ENCODE measurements around the gene TTC39C.
"Not testable (repeated sequence)": the region's sequence is repeated elsewhere in the genome, so short reads cannot be mapped to it uniquely, and the experiment has no call there.

Gene TTC39C

DNA sequence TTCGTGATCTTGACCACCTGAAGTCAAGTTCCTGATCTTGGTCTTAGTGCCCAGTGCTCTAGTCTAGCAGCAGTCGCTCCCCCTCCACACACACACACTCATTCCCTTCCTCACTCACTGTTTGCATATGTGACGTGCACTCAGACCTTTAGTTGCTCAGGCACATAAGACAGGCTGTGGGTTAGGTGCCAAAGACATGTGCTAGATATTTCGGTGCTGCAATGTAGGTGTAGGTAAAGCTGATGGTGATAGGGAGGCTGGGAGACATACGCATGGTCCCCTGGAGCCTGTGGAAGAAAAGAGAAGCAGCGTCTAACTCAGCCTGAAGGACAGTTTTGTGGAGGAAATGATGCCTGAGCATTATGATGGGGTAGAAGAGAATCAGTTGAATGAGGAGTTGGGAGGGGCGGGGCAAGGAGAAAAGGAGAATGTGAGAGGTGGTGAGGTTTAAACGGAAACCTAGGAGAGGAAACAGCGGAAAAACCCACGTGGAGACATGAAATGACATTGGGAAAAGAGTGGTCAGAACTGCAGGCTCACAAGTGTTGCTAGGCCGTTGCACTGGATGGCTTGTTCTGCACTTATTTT is 3.8 kb downstream of the TTC39C start:
- DNase-seq (ENCODE audit: low read depth in 2 of 2) = no peak

- peak in 1 of 2 donors; percentile 41 for DNase-seq (ENCODE audit: low read depth in 2 of 2)
Measured at GRCh38 chr18:24019641-24020331, 5.2 kb downstream of the TTC39C start.

- DNase-seq (ENCODE audit: low read depth in 2 of 2) = no peak
Measured at GRCh38 chr18:24021505-24021904, 7.0 kb downstream of the TTC39C start.

DNA sequence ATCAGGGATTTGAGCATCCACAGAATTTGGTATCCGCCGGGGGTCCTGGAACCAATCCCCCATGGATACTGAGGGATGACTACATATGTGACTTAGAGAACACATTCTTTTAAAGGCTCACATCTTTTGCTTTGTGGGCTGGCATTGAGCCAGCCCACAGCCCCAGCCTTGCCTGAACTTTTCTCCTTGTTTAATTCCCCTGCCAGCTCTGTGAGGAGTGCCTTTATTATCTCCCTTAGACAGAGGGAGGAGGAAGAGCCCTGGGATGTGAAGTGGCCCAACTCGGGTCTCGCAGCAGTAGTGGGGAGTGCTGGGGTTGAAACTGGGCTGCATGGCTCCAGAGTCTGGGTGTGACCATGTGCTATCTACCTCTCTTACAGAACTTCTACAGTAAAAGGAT is 7.6 kb downstream of the TTC39C start:
- DNase-seq (ENCODE audit: low read depth in 2 of 2) = no peak

- no peak for DNase-seq (ENCODE audit: low read depth in 2 of 2)
Measured at GRCh38 chr18:24023185-24023814, 8.7 kb downstream of the TTC39C start.

GRCh38 chr18:24024425-24024824 is 9.9 kb downstream of the TTC39C start:
- no peak for DNase-seq (ENCODE audit: low read depth in 2 of 2)

- DNase-seq (ENCODE audit: low read depth in 2 of 2) = no peak
Measured at GRCh38 chr18:24026457-24026856, 11.9 kb downstream of the TTC39C start.

GRCh38 chr18:24027156-24027827 is 12.7 kb downstream of the TTC39C start:
- no peak for DNase-seq (ENCODE audit: low read depth in 2 of 2)

DNA sequence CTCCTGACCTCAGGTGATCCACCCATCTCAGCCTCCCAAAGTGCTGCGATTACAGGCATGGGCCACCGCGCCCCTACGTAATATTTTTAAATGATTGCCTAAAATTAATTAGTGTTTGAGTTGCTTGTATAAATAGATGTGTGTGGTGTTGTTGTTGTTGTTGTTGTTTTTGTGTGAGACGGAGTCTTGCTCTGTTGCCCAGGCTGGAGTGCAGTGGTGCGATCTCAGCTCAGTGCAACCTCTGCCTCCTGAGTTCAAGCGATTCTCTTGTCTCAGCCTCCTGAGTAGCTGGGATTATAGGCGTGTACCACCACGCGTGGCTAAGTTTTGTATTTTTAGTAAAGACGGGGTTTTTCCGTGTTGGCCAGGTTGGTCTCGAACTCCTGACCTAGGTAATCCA is 14.4 kb downstream of the TTC39C start:
- not testable (repeated sequence) for DNase-seq (ENCODE audit: low read depth in 2 of 2)

DNA sequence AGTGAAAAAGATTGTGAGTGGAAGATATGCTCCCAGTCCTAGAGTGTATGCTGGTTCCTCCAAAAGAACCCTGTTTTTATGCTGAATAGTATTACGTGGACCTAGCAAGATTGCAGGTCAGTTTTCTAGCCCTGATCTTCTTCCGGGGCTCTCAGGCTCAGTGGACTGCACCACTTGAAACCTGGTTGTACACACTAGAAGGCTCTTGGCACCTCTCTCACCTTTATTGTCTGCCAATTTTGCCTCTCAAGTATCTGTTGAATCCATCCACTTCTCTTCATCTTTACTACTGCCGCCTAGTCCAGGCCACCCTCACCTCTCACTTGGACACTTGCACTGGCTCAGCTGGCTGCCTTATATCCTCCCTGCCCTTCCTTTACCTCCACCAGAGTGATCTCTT is 16.8 kb downstream of the TTC39C start:
- no peak for DNase-seq (ENCODE audit: low read depth in 2 of 2)

DNA sequence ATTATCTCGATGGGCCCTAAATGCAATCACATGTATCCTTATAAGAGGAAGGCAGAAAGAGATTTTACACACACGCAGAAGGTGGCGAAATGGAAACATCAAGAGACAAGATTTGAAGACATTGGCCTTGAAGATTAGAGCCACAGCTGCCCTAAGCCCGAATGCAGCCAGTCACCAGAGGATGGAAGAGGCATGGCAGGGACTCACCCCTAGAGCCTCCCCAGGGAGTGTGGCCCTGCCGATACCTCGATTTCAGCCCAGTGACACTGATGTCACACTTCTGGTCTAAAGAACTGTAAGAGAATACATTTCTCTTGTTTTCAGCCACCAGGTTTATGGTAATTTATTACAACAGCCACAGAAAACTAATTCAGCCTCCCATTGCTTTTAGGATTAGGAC is 17.4 kb downstream of the TTC39C start:
- DNase-seq (ENCODE audit: low read depth in 2 of 2) = no peak

- DNase-seq (ENCODE audit: low read depth in 2 of 2) = no peak
Measured at GRCh38 chr18:24033641-24034412, 19.3 kb downstream of the TTC39C start.

DNA sequence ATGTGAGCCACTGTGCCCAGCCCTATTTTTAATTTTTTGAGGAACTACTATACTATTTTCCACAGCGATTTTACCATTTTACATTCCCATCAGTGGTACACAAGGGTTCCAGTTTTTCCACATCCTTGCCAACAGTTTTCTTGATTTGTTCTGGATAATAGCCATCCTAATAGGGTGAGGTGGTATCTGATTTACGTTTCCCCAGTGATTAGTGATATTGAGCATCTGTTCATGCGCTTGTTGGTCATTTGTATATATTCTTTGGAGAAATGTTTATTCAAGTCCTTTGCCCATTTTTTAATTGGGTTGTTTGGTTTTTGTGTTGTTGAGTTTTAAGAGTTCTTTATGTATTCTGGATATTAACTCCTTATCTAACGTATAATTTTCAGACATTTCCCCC is 20.8 kb downstream of the TTC39C start:
- no peak for DNase-seq (ENCODE audit: low read depth in 2 of 2)

DNA sequence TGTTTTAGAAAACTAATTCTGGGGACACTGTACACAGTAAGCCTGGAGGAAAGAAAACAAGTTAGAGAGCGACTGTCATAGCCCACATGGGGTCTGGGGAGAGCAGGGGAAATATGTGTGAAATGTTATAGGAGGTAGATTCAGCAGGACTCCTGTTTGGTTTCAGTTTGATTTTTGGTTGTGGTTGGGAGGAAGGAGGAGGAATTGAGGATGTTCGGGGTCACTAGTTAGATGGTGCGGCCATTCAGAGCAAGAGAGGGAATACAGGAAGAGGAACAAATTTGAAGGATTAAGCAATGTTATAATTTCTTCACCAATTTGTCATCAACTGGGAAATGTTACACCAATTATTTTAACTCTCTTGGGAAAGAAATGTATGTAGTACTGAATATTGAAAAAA is 25.1 kb downstream of the TTC39C start:
- no peak for DNase-seq (ENCODE audit: low read depth in 2 of 2)

DNA sequence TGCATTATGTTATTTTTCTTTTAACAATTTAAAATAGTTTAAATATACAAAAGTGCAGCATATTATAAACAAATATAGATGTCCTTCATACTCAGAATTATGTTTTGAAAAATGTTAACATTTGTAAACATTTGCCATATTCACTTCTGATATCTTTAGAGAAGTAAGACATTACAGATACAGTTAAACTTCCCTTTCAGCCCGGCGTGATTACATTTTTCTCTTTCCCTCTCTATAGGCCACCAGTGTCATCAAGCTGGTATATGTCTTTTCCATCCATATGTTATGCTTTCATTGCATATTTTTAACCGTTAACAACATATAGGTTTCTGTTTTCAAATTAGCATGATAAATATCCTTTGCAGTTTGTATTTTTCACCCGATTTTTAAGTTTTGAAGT is 27.1 kb downstream of the TTC39C start:
- no peak for DNase-seq (ENCODE audit: low read depth in 2 of 2)

- DNase-seq (ENCODE audit: low read depth in 2 of 2) = no peak
Measured at GRCh38 chr18:24043403-24043802, 28.8 kb downstream of the TTC39C start.

- DNase-seq (ENCODE audit: low read depth in 2 of 2) = no peak
Measured at GRCh38 chr18:24048261-24048660, 33.7 kb downstream of the TTC39C start.

- DNase-seq (ENCODE audit: low read depth in 2 of 2) = no peak
Measured at GRCh38 chr18:24049142-24049541, 34.6 kb downstream of the TTC39C start.

DNA sequence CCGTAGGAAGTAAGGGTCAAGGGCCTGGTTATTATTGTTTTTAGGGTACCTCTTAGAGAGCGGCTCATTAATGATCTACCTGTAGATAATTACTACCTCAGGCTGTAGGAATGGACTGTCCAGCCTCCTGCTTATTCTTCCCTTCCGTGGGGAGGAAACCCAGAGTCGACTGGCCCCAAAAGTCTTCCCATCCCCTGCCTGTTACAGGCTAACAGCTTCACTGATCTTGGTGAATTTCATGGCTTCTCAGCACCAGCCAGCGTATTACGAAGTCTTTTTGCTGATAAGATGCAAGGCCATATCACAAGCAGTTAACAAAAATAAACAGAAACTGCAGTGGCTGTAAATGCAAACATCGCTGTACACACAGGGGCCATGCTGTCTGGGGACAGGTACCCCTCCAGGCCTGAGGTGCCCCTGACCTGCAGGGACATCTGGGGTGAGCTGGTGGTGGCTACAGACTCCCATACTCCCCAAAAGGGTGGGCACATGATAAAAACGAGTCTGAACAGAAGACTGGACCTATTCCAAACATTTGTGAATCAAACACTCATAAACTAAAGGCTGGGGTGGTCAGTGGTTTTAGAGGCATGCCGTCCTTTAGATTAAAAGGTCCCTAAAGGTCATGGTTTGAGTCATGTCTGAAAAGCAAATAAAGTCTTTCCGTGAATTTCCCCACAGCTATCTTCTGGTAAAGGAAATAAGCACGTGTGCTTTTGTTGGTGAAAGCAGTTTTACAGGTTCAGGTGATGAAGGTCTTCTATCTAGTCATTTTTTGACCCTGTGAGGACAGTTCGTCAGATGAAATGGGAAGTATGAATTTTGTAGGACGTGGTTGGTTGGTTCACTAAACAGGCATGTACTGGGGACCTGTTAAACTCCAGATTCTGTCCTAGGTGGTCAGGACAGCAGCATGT is 36.7 kb downstream of the TTC39C start:
- no peak for DNase-seq (ENCODE audit: low read depth in 2 of 2)

DNA sequence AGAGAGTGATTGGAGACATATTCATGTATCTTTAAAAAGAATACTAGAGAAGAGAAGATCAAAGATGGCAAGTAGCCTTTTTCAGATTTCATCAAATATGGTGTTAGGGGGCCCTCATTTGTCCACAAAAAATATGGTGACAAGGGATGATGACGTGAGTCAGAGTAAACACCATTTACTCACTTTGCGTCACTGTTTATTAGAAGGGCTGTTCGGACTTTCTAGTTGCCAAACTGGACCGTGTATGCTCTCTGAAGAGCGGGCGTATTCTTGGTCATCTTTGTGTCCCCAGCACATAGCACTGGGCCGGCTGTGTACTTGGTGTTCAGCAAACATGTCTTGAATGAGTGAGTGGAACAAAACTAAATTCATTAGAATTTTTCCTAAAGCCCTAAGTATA is 37.5 kb downstream of the TTC39C start:
- DNase-seq (ENCODE audit: low read depth in 2 of 2) = no peak

DNA sequence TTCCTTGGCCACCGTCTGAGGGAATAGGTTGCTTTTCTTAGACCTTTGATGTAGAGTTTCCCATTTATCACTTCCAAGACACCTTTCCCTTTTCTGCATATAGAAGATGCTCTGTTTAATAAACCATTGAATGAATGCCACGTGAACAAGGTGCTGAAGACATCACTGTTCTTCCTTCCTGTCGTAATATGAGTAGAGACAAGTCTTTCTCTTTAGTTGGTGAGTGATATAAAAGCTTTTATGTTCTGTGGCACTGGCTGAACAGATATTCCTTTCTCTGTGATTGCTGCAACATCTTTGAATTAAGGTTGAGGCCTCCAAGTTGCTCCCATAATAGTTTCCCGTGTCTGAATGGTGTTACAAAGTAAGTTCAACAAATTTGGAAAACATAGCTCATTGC is 38.7 kb downstream of the TTC39C start:
- DNase-seq (ENCODE audit: low read depth in 2 of 2) = no peak
